ENCODE results near the gene ARHGEF39.
"Not testable (repeated sequence)": the region's sequence is repeated elsewhere in the genome, so short reads cannot be mapped to it uniquely, and the experiment has no call there.

- TF ChIP-seq CTCF (conservative IDR thresholded peaks at IDR 0.05); ZFX (IDR thresholded peaks at IDR 0.05): not testable (repeated sequence)
Observed at GRCh38 chr9:35636877-35637246, 28.1 kb downstream of the ARHGEF39 start.
